Measurements from ENCODE around the gene ITGB4. TPM values are rescaled to one million over a fixed set of nuclear protein-coding genes. Genes with fewer than 3 reads are reported as not detected.

Gene ITGB4
- total RNA-seq, 1 experiment from 2014 or later: 5.3 TPM

DNA sequence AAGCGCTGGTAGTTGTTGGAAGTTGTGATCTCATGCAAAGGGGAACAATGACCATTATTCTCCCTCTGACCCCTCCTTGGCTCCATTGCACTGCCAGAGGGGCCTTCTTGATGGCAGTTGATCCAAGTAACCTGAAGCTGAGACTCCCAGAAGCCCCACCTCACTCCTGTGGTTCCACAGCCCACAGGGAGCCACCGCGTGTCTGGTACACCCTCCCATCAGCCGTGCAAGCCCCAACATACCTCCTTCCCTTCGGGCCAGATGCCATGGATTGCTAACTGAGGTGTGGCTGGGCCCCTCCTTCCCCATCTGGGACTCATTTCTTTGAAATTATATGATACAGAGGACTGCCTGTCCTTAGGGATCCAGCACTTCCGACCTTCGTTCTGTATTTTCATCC is 36.3 kb upstream of the ITGB4 start:
- no peak overlapping the region for H3T11ph ChIP-seq (ENCODE audit: low read length)
- no peak overlapping the region for H3K18ac ChIP-seq (ENCODE audit: insufficient read length, low read depth, low read length)

More for the DNA sequence above, 36.3 kb upstream of the ITGB4 start:
- Mint-ChIP-seq H3K4me3 (no peak overlapping the region), H3K27ac (peak overlapping the region in 2 of 3 experiments; percentile 58 to 73; a peak in 3 of 7 replicates), H3K9me3 (no peaks in the 10 kb centered on the region), H3K27me3 (ENCODE audit: low read depth) (no peaks in the 10 kb centered on the region), H3K36me3 (ENCODE audit: insufficient read depth in 1 of 3, low read depth in 3 of 3) (peaks cover 0 to 15% (median 8%) of the 10 kb centered on the region in 3 experiments; a peak in 5 of 7 replicates), H3K4me1 (peaks cover 5 to 14% of the 10 kb centered on the region in 2 experiments)
- Histone ChIP-seq H3K79me1 (ENCODE audit: insufficient read depth, low read depth, low read length, poor library complexity, severe bottlenecking) (peaks cover 2% of the 10 kb centered on the region), H2AK5ac (ENCODE audit: insufficient read length, low read length) (no peak overlapping the region), H2BK5ac (ENCODE audit: insufficient read length, low read length) (no peak overlapping the region), H4K5ac (ENCODE audit: insufficient read length, low read depth, low read length) (no peak overlapping the region), H2BK15ac (ENCODE audit: low read depth, low read length) (no peak overlapping the region), H2BK20ac (ENCODE audit: low read depth, low read length, poor library complexity, severe bottlenecking) (no peak overlapping the region), H4K20me1 (ENCODE audit: control insufficient read depth, insufficient read depth, insufficient read length) (no peaks in the 10 kb centered on the region), H3K27me3 (ENCODE audit: insufficient read depth, low read length) (no peaks in the 10 kb centered on the region), H3K9ac (ENCODE audit: extremely low read depth, insufficient read length, low read length) (no peak overlapping the region), H3K23me2 (ENCODE audit: insufficient read length, low read depth, low read length, poor library complexity, severe bottlenecking) (no peaks in the 10 kb centered on the region), H3K14ac (ENCODE audit: insufficient read depth, low read length) (no peak overlapping the region), H2AFZ (ENCODE audit: low read length) (no peak overlapping the region), H4K8ac (replicated peaks; ENCODE audit: insufficient read length, low read depth, low read length) (no peak overlapping the region), H3K4me2 (ENCODE audit: insufficient read depth, insufficient read length, low read length) (no peak overlapping the region), H2BK120ac (ENCODE audit: low read depth, low read length, poor library complexity, severe bottlenecking) (no peak overlapping the region), H3K9me3 (ENCODE audit: control insufficient read depth, low read depth, low read length) (no peaks in the 10 kb centered on the region), H3K27ac (ENCODE audit: insufficient read length, low read depth, low read length) (no peak overlapping the region), H4K91ac (ENCODE audit: insufficient read length, low read depth, low read length) (no peak overlapping the region), H3K4me1 (ENCODE audit: insufficient read depth, low read length) (no peaks in the 10 kb centered on the region), H3K79me2 (ENCODE audit: insufficient read depth, low read length) (peaks cover 1% of the 10 kb centered on the region; the same call in 1 of the 2 replicates), H3K23ac (ENCODE audit: insufficient read length, low read depth, low read length) (no peak overlapping the region), H3K4ac (ENCODE audit: low read depth, low read length) (no peak overlapping the region), H3K56ac (ENCODE audit: insufficient read length, low read depth, low read length) (no peak overlapping the region), H2BK12ac (ENCODE audit: insufficient read length, low read depth, low read length) (no peak overlapping the region)
- TF ChIP-seq CTCF (conservative IDR thresholded peaks at IDR 0.05): no peak
- no CpG with 5 or more reads among the region's 7 CpGs for WGBS (ENCODE audit: extremely low coverage, insufficient read length, low lambda C conversion rate)
- DNase-seq: no peak
